Common myeloid progenitor, CD34-positive (primary cell): ENCODE results near the gene LRP1-AS.

Source experiments
- CTCF ChIA-PET: fragments of 350-600 bp; sonication (Branson Sonifier 250); formaldehyde crosslinking; loops from one replicate; lab custom pipeline; 2021; ENCODE audit warnings: antibody characterized with exemption; lab: Charles Lee
- POLR2A ChIA-PET: fragments of 350-600 bp; sonication (Branson Sonifier 250); formaldehyde crosslinking; loops from one replicate; lab custom pipeline; 2021; ENCODE audit warnings: antibody characterized with exemption; lab: Charles Lee
- DNase-seq, 3 donors: peaks; one replicate each; pipeline versions ENCODE4 v3.0.0 to v3.0.0-alpha.2; 2013
- H3K27ac ChIP-seq, 2 experiments: 1 replicate in 1 of 2; 2 replicates in 1 of 2; pipeline ENCODE4 v1.7.0; 2013; ENCODE audit warnings: inconsistent platforms in 2 of 2, low read length in 2 of 2, mild to moderate bottlenecking in 2 of 2, low read depth in 1 of 2, moderate library complexity in 1 of 2; ENCODE audit not compliant: severe bottlenecking in 2 of 2, insufficient read depth in 1 of 2, poor library complexity in 1 of 2
- H3K27me3 ChIP-seq, 5 experiments: replicated peaks in 2 of 5; 1 replicate in 3 of 5; 2 replicates in 2 of 5; pipeline versions ENCODE4 v1.6.1 to v1.7.0; 2013; ENCODE audit warnings: low read length in 4 of 5, mild to moderate bottlenecking in 2 of 5, moderate library complexity in 2 of 5, inconsistent platforms in 1 of 5; ENCODE audit not compliant: insufficient read depth in 5 of 5, control insufficient read depth in 4 of 5
- H3K36me3 ChIP-seq, 4 experiments: 1 replicate in 2 of 4; 2 replicates in 2 of 4; pipeline versions ENCODE4 v1.6.1 to v1.7.0; 2013; ENCODE audit warnings: low read length in 3 of 4, control low read depth in 1 of 4, mild to moderate bottlenecking in 1 of 4; ENCODE audit not compliant: control insufficient read depth in 4 of 4, insufficient read depth in 4 of 4
- H3K4me1 ChIP-seq, 4 experiments: 1 replicate in 3 of 4; 2 replicates in 1 of 4; pipeline versions ENCODE4 v1.6.1 to v1.7.1; 2013; ENCODE audit warnings: low read length in 3 of 4, mild to moderate bottlenecking in 3 of 4, control low read depth in 1 of 4, inconsistent platforms in 1 of 4, moderate library complexity in 1 of 4; ENCODE audit not compliant: control insufficient read depth in 4 of 4, insufficient read depth in 4 of 4; ENCODE audit errors: control extremely low read depth in 1 of 4
- H3K4me3 ChIP-seq, 7 experiments: 1 replicate in 4 of 7; 2 replicates in 3 of 7; pipeline versions ENCODE4 v1.5.1 to v1.7.0; 2013; ENCODE audit warnings: mild to moderate bottlenecking in 7 of 7, low read length in 6 of 7, moderate library complexity in 6 of 7, inconsistent platforms in 2 of 7, low read depth in 2 of 7, control low read depth in 1 of 7; ENCODE audit not compliant: insufficient read depth in 4 of 7, control insufficient read depth in 1 of 7; ENCODE audit errors: extremely low read depth in 1 of 7
- H3K9me3 ChIP-seq, 5 experiments: 1 replicate in 4 of 5; 2 replicates in 1 of 5; pipeline versions ENCODE4 v1.6.1 to v1.7.1; 2013; ENCODE audit warnings: low read length in 4 of 5, mild to moderate bottlenecking in 2 of 5, inconsistent platforms in 1 of 5, low read depth in 1 of 5, moderate library complexity in 1 of 5; ENCODE audit not compliant: control insufficient read depth in 4 of 5, insufficient read depth in 2 of 5; ENCODE audit errors: control extremely low read depth in 1 of 5
- WGBS: methylation state at CpG from one replicate; pipeline ENCODE4 v1.1.5; 2013; ENCODE audit not compliant: insufficient coverage; 5-methylcytosine and 5-hydroxymethylcytosine counted together

Gene LRP1-AS

GRCh38 chr12:57133013-57133569 is 14.3 kb downstream of the LRP1-AS start:
- DNase-seq: no peak
- no peaks in the 10 kb centered on the region for H3K36me3 ChIP-seq
- H3K4me1 ChIP-seq: peaks cover 0 to 11% (median 7%) of the 10 kb centered on the region in 4 experiments
- POLR2A ChIA-PET: no interaction called here
- CTCF ChIA-PET: interaction anchor here (1.2 to 19.8 kb wide), 6 partner anchors 9 to 54 kb away, joined by 3 to 399 read pairs (median 8); no protein-coding TSS in a partner anchor
- H3K27me3 ChIP-seq: peaks cover 0 to 22% (median 12%) of the 10 kb centered on the region in 5 experiments
- no peaks in the 10 kb centered on the region for H3K9me3 ChIP-seq
- no peak overlapping the region for H3K27ac ChIP-seq
- WGBS: 100% methylated on average over 2 of the region's 4 CpGs
- no peak overlapping the region for H3K4me3 ChIP-seq

- H3K4me1 ChIP-seq: peaks cover 0 to 19% (median 16%) of the 10 kb centered on the region in 4 experiments
- H3K27ac ChIP-seq: no peak overlapping the region
- DNase-seq: no peak
- H3K9me3 ChIP-seq: no peaks in the 10 kb centered on the region
- no peak overlapping the region for H3K4me3 ChIP-seq
- 96% methylated on average over 8 of the region's 9 CpGs for WGBS
- peaks cover 0 to 25% (median 14%) of the 10 kb centered on the region in 5 experiments for H3K27me3 ChIP-seq
- no peaks in the 10 kb centered on the region for H3K36me3 ChIP-seq
- ChIA-PET CTCF (interaction anchor here (0.9 to 19.8 kb wide), 6 partner anchors 8 to 110 kb away, joined by 3 to 399 read pairs (median 8); no protein-coding TSS in a partner anchor), POLR2A (no interaction called here)
Observed at GRCh38 chr12:57131896-57132744, 15.3 kb downstream of the LRP1-AS start.

GRCh38 chr12:57130941-57131340 is 16.5 kb downstream of the LRP1-AS start:
- no peak for DNase-seq
- H3K4me3 ChIP-seq: no peak overlapping the region
- no CpG with 5 or more reads among the region's 2 CpGs for WGBS
- ChIA-PET POLR2A (interaction anchor here (0.6 kb wide), 1 partner anchor 16 kb away, joined by 3 read pairs; no protein-coding TSS in a partner anchor), CTCF (interaction anchor here (0.6 to 19.8 kb wide), 8 partner anchors 27 to 114 kb away, joined by 3 to 399 read pairs (median 3); no protein-coding TSS in a partner anchor)
- H3K4me1 ChIP-seq: peaks cover 0 to 23% (median 18%) of the 10 kb centered on the region in 4 experiments
- H3K27me3 ChIP-seq: peaks cover 0 to 33% (median 20%) of the 10 kb centered on the region in 5 experiments
- H3K36me3 ChIP-seq: no peaks in the 10 kb centered on the region
- no peak overlapping the region for H3K27ac ChIP-seq
- H3K9me3 ChIP-seq: no peaks in the 10 kb centered on the region

- no peaks in the 10 kb centered on the region for H3K36me3 ChIP-seq
- POLR2A ChIA-PET: no interaction called here
- peak in 2 of 3 donors; percentile 59 for DNase-seq
- H3K9me3 ChIP-seq: no peaks in the 10 kb centered on the region
- H3K27ac ChIP-seq: no peak overlapping the region
- no peak overlapping the region for H3K4me3 ChIP-seq
- CTCF ChIA-PET: interaction anchor here (1.2 to 19.8 kb wide), 4 partner anchors 11 to 57 kb away, joined by 3 to 399 read pairs (median 178); no protein-coding TSS in a partner anchor
- peaks cover 0 to 23% (median 18%) of the 10 kb centered on the region in 4 experiments for H3K4me1 ChIP-seq
- H3K27me3 ChIP-seq: peaks cover 0 to 35% (median 20%) of the 10 kb centered on the region in 5 experiments
Observed at GRCh38 chr12:57129889-57130288, 17.5 kb downstream of the LRP1-AS start.

GRCh38 chr12:57129321-57129842 is 18.0 kb downstream of the LRP1-AS start:
- H3K27ac ChIP-seq: no peak overlapping the region
- no peak for DNase-seq
- H3K27me3 ChIP-seq: peaks cover 0 to 40% (median 23%) of the 10 kb centered on the region in 5 experiments
- POLR2A ChIA-PET: no interaction called here
- peaks cover 0 to 23% (median 18%) of the 10 kb centered on the region in 4 experiments for H3K4me1 ChIP-seq
- peak overlapping the region in 2 of 7 experiments; percentile 48 to 74 for H3K4me3 ChIP-seq
- WGBS: 15% methylated on average over 2 of the region's 12 CpGs
- H3K36me3 ChIP-seq: no peaks in the 10 kb centered on the region
- no peaks in the 10 kb centered on the region for H3K9me3 ChIP-seq
- CTCF ChIA-PET: interaction anchor here (1.2 to 19.8 kb wide), 4 partner anchors 11 to 58 kb away, joined by 3 to 399 read pairs (median 178); no protein-coding TSS in a partner anchor

GRCh38 chr12:57128519-57129247 is 18.7 kb downstream of the LRP1-AS start:
- WGBS: 0% methylated on average over 1 of the region's 35 CpGs
- Histone ChIP-seq H3K4me3 (peak overlapping the region in 5 of 7 experiments; percentile 34 to 74 (median 70)), H3K4me1 (peaks cover 0 to 23% (median 18%) of the 10 kb centered on the region in 4 experiments), H3K9me3 (no peaks in the 10 kb centered on the region), H3K27ac (no peak overlapping the region), H3K36me3 (no peaks in the 10 kb centered on the region), H3K27me3 (peaks cover 0 to 40% (median 22%) of the 10 kb centered on the region in 5 experiments)
- no peak for DNase-seq
- POLR2A ChIA-PET: no interaction called here
- CTCF ChIA-PET: interaction anchor here (0.9 to 19.8 kb wide), 6 partner anchors 12 to 58 kb away, joined by 4 to 399 read pairs (median 4); no protein-coding TSS in a partner anchor
